PC-3 (cell line): ENCODE measurements around the gene HSD17B10. TPM values are rescaled to one million over a fixed set of nuclear protein-coding genes. Genes with fewer than 3 reads are reported as not detected.

Experiments
- ATAC-seq: fragments of 200-7000 bp; cut with Tn5 transposase; 2 replicates; pipeline ENCODE4 v1.9.1; 2020; ENCODE audit warnings: mild to moderate bottlenecking, moderate library complexity
- BruUV-seq: library from RNA; stranded (reverse); fragments of 400-500 nt; replicated peaks from 2 replicates; lab custom pipeline; 2021; lab: Mats Ljungman, UMichigan
- CTCF ChIA-PET: fragments of 300-600 bp; sonication (Branson Sonifier 250); formaldehyde crosslinking; loops from one replicate; lab custom pipeline; 2022; ENCODE audit warnings: antibody characterized with exemption; lab: Charles Lee
- POLR2A ChIA-PET: fragments of 300-600 bp; sonication (Branson Sonifier 250); formaldehyde crosslinking; loops from one replicate; lab custom pipeline; 2022; ENCODE audit warnings: antibody characterized with exemption; ENCODE audit not compliant: unreplicated experiment; lab: Charles Lee
- DNase-seq: peaks from one replicate; pipeline ENCODE4 v3.0.0-alpha.2; 2015
- H2AFZ ChIP-seq: fragments of 300-600 bp; sonication (generic); 2 replicates; pipeline ENCODE4 v1.6.0; 2016; ENCODE audit warnings: antibody characterized with exemption, low read length
- H3F3A ChIP-seq: fragments of 300-600 bp; sonication (generic); one replicate; pipeline ENCODE4 v1.6.0; 2017; ENCODE audit warnings: antibody characterized with exemption, low read length, control low read depth, mild to moderate bottlenecking; ENCODE audit not compliant: unreplicated experiment
- H3K27ac ChIP-seq: fragments of 300-600 bp; sonication (generic); 2 replicates; pipeline ENCODE4 v1.5.1; 2016; ENCODE audit warnings: mild to moderate bottlenecking, low read length
- H3K27me3 ChIP-seq: fragments of 300-600 bp; sonication (generic); 2 replicates; pipeline ENCODE4 v1.6.1; 2016; ENCODE audit warnings: low read length, mixed read lengths
- H3K36me3 ChIP-seq: fragments of 300-600 bp; sonication (generic); 2 replicates; pipeline ENCODE4 v1.6.1; 2016; ENCODE audit warnings: low read depth, mixed run types, low read length, mixed read lengths
- H3K4me1 ChIP-seq: fragments of 300-600 bp; sonication (generic); 2 replicates; pipeline ENCODE4 v1.5.1; 2016; ENCODE audit warnings: low read length; ENCODE audit not compliant: insufficient read depth
- H3K4me2 ChIP-seq: fragments of 300-600 bp; sonication (generic); 2 replicates; pipeline ENCODE4 v1.6.0; 2016; ENCODE audit warnings: low read length
- H3K4me3 ChIP-seq: fragments of 300-600 bp; sonication (generic); 2 replicates; pipeline ENCODE4 v1.5.1; 2016; ENCODE audit warnings: mild to moderate bottlenecking, low read length, mixed read lengths
- H3K79me2 ChIP-seq: fragments of 300-600 bp; sonication (generic); 2 replicates; pipeline ENCODE4 v1.6.1; 2017; ENCODE audit warnings: low read length, mixed read lengths
- H3K9ac ChIP-seq: fragments of 300-600 bp; sonication (generic); 2 replicates; pipeline ENCODE4 v1.6.0; 2016; ENCODE audit warnings: mild to moderate bottlenecking, low read length
- H3K9me2 ChIP-seq: fragments of 300-600 bp; sonication (generic); replicated peaks from 2 replicates; pipeline ENCODE4 v1.6.1; 2016; ENCODE audit warnings: mixed run types, low read length, mixed read lengths
- H3K9me3 ChIP-seq: fragments of 300-600 bp; sonication (generic); 2 replicates; pipeline ENCODE4 v1.6.1; 2016; ENCODE audit warnings: low read length, mixed read lengths
- H4K20me1 ChIP-seq: fragments of 300-600 bp; sonication (generic); 2 replicates; pipeline ENCODE4 v1.6.1; 2016; ENCODE audit warnings: low read length, mixed read lengths
- CTCF ChIP-seq: fragments of 300-600 bp; sonication (generic); conservative IDR thresholded peaks from 2 replicates; pipeline ENCODE4 v1.5.1; 2017; ENCODE audit warnings: antibody characterized with exemption, low read depth, mild to moderate bottlenecking, low read length
- EZH2 ChIP-seq: fragments of 300-600 bp; sonication (generic); IDR thresholded peaks from one replicate; pipeline ENCODE4 v1.6.1; 2017; ENCODE audit warnings: antibody characterized with exemption, mild to moderate bottlenecking, low read length; ENCODE audit not compliant: unreplicated experiment
- EZH2phosphoT487 ChIP-seq: fragments of 300-600 bp; sonication (generic); IDR thresholded peaks from 2 replicates; pipeline ENCODE4 v1.6.1; 2018; ENCODE audit warnings: mild to moderate bottlenecking, antibody characterized with exemption, low read length, borderline replicate concordance
- intact Hi-C: fragments of 100-400 bp; cut with micrococcal nuclease; formaldehyde crosslinking; loops from 2 replicates; pipeline ENCODE4 v1.9.0; 2023
- total RNA-seq: library from RNA; depleted of rRNA; stranded (reverse); fragments of >200 nt; gene quantifications from 2 replicates; pipeline ENCODE4 v1.2.3, GENCODE V29; 2014

Gene HSD17B10
- total RNA-seq, 1 experiment from 2014 or later, result 181 TPM

- Histone ChIP-seq H3K27me3 (no peaks in the 10 kb centered on the region), H3K9me3 (no peaks in the 10 kb centered on the region), H3K9me2 (no peaks in the 10 kb centered on the region), H3K36me3 (peaks cover 8% of the 10 kb centered on the region), H3K4me2 (no peak overlapping the region), H3K79me2 (peaks cover 17% of the 10 kb centered on the region), H3K9ac (no peak overlapping the region), H3K4me3 (no peak overlapping the region), H3K4me1 (peaks cover 14% of the 10 kb centered on the region), H3K27ac (no peak overlapping the region), H3F3A (no peaks in the 10 kb centered on the region), H2AFZ (no peak overlapping the region), H4K20me1 (no peaks in the 10 kb centered on the region)
- intact Hi-C loops, result loop anchor here (2.0 to 10.0 kb wide), 2 partner anchors 117 to 151 kb away; partner anchors contain the start of gene IQSEC2
- no TSS peak for BruUV-seq
- CTCF ChIA-PET, result interaction anchor here (0.6 to 1.0 kb wide), 3 partner anchors 13 to 142 kb away, joined by 3 to 5 read pairs (median 3); partner anchors contain the start of genes RIBC1 and SMC1A
- POLR2A ChIA-PET, result no interaction called here
- DNase-seq (peak; percentile 77), ATAC-seq (peak; percentile 40)
- TF ChIP-seq CTCF (peak; percentile 78), EZH2phosphoT487 (no peak)
Observed at GRCh38 chrX:53435997-53436396, 1.8 kb upstream of the HSD17B10 start.

- no peak for DNase-seq
- intact Hi-C loops, result loop anchor here (10.0 kb wide), 1 partner anchor 145 kb away; the partner anchor contains the start of gene IQSEC2
- H3K27ac ChIP-seq, result no peak overlapping the region
- CTCF ChIA-PET, result no interaction called here
- H3K27me3 ChIP-seq, result no peaks in the 10 kb centered on the region
- no peak overlapping the region for H3K4me3 ChIP-seq
- POLR2A ChIA-PET, result no interaction called here
- H3K79me2 ChIP-seq, result peaks cover 17% of the 10 kb centered on the region
- no peak for TF ChIP-seq CTCF
- no peak for TF ChIP-seq EZH2phosphoT487
- TF ChIP-seq EZH2, result no peak
- H3K4me1 ChIP-seq, result peaks cover 7% of the 10 kb centered on the region; the same call in 1 of the 2 replicates
- no peak overlapping the region for H3K9ac ChIP-seq
- no peak overlapping the region for H3K4me2 ChIP-seq
- no peak for ATAC-seq
- H4K20me1 ChIP-seq, result no peaks in the 10 kb centered on the region
- H3K36me3 ChIP-seq, result peaks cover 8% of the 10 kb centered on the region
- no peaks in the 10 kb centered on the region for H3K9me2 ChIP-seq
- no peaks in the 10 kb centered on the region for H3F3A ChIP-seq
- BruUV-seq, result no TSS peak
- H3K9me3 ChIP-seq, result no peaks in the 10 kb centered on the region
- H2AFZ ChIP-seq, result no peak overlapping the region
Observed at GRCh38 chrX:53430231-53430630, 3.9 kb downstream of the HSD17B10 start.

GRCh38 chrX:53429755-53430154, 4.4 kb downstream of the HSD17B10 start:
- peaks cover 17% of the 10 kb centered on the region for H3K79me2 ChIP-seq
- POLR2A ChIA-PET, result no interaction called here
- ATAC-seq, result no peak
- no peak overlapping the region for H3K27ac ChIP-seq
- intact Hi-C loops, result loop anchor here (10.0 kb wide), 1 partner anchor 145 kb away; the partner anchor contains the start of gene IQSEC2
- no peak overlapping the region for H2AFZ ChIP-seq
- no peak overlapping the region for H3K9ac ChIP-seq
- no peaks in the 10 kb centered on the region for H4K20me1 ChIP-seq
- BruUV-seq, result no TSS peak
- no peaks in the 10 kb centered on the region for H3K9me2 ChIP-seq
- DNase-seq, result no peak
- H3K9me3 ChIP-seq, result no peaks in the 10 kb centered on the region
- CTCF ChIA-PET, result no interaction called here
- H3K36me3 ChIP-seq, result peaks cover 8% of the 10 kb centered on the region
- no peak overlapping the region for H3K4me2 ChIP-seq
- H3K4me1 ChIP-seq, result peaks cover 4% of the 10 kb centered on the region; the same call in 1 of the 2 replicates
- H3F3A ChIP-seq, result no peaks in the 10 kb centered on the region
- H3K27me3 ChIP-seq, result no peaks in the 10 kb centered on the region
- no peak for TF ChIP-seq EZH2phosphoT487
- TF ChIP-seq CTCF, result no peak
- no peak for TF ChIP-seq EZH2
- H3K4me3 ChIP-seq, result no peak overlapping the region
